Ovary (tissue), 9 donors: ENCODE data around the gene TAF15. TPM values are rescaled to one million over a fixed set of nuclear protein-coding genes. Genes with fewer than 3 reads are reported as not detected.
A peak's percentile ranks its signal among the peaks of the same experiment; 100 is the strongest.

Source experiments
- DNase-seq, 5 donors: peaks; one replicate each; pipeline ENCODE4 v3.0.0-alpha.2; 2019 to 2020
- H3K27ac ChIP-seq, 2 donors: fragments of 200-600 bp; one replicate each; pipeline versions ENCODE4 v1.5.1 to v1.8.0; 2019 to 2022
- H3K27me3 ChIP-seq: fragments of 200-600 bp; one replicate; pipeline ENCODE4 v1.8.0; 2022
- H3K36me3 ChIP-seq: fragments of 200-600 bp; sonication (generic); one replicate; pipeline ENCODE4 v1.5.1; 2019
- H3K4me1 ChIP-seq: one replicate; pipeline ENCODE4 v1.8.1; 2013; ENCODE audit warnings: mild to moderate bottlenecking, moderate library complexity; ENCODE audit not compliant: insufficient read depth
- H3K4me3 ChIP-seq: fragments of 200-600 bp; sonication (generic); one replicate; pipeline ENCODE4 v1.5.1; 2017
- H3K9me3 ChIP-seq, 2 donors: fragments of 200-600 bp in 1 of 2; sonication (generic) in 1 of 2; one replicate each; pipeline versions ENCODE4 v1.5.1 to v1.8.1; 2013 to 2019; ENCODE audit warnings: mild to moderate bottlenecking in 1 of 2, moderate library complexity in 1 of 2
- CTCF ChIP-seq, 3 donors: fragments of 450-650 bp in 2 of 3; fragments of 200-600 bp in 1 of 3; IDR thresholded peaks; one replicate each; pipeline versions ENCODE4 v1.5.1 to v1.8.0; 2016 to 2022; ENCODE audit warnings: antibody characterized with exemption in 3 of 3, mild to moderate bottlenecking in 1 of 3
- EP300 ChIP-seq: sonication (generic); formaldehyde crosslinking; IDR thresholded peaks from one replicate; pipeline ENCODE4 v1.6.1; 2017; ENCODE audit warnings: antibody characterized with exemption
- POLR2A ChIP-seq: fragments of 450-650 bp; IDR thresholded peaks from one replicate; pipeline ENCODE4 v1.6.1; 2017; ENCODE audit warnings: antibody characterized with exemption, mild to moderate bottlenecking, moderate library complexity
- WGBS, 3 donors: extraction: QIAGEN DNeasy Blood & Tissue Kit in 1 of 3; methylation state at CpG; one replicate each; pipeline versions ENCODE4 v1.1.5 to v1.1.7; 2013 to 2017; 5-methylcytosine and 5-hydroxymethylcytosine counted together
- intact Hi-C, 4 donors: fragments of 100-400 bp; cut with DNase I; formaldehyde crosslinking; loops; one replicate each; pipeline versions ENCODE4 v1.11.0 to v1.15.1; 2022 to 2023
- polyA plus RNA-seq, 2 donors: library from polyadenylated mRNA; stranded (reverse); fragments of 200-250 nt in 1 of 2; fragments of 350-450 nt in 1 of 2; fragmentation: Illumina TruSeq in 1 of 2; extraction: RNeasy Lipid Tissue Mini Kit (QIAGEN cat#74804) in 1 of 2; gene quantifications; one replicate each; pipeline ENCODE4 v1.2.3, GENCODE V29; 2013 to 2014
- total RNA-seq, 7 donors: library from RNA; depleted of rRNA in 2 of 7; stranded (reverse); fragments of >200 nt in 2 of 7; fragmentation: NEBNext Ultra II Directional in 3 of 7; extraction: Animal tissue kit (Norgen Biotek cat#: 25700) in 3 of 7; gene quantifications; one replicate each; pipeline versions ENCODE4 v1.1.0 to v1.2.4, GENCODE V29; 2016 to 2023
- donor health status: DM: no; HTN: no; CAD: no; lungs with moderate emphysema.
- donor health status: DM: no; HTN: no; CAD: no.
- donor health status: Bipolar disorder and iron deficiency.
- donor health status: DM: yes; HTN: yes; CAD: no.
- donor health status: DM: no; HTN: no; CAD: no.
- donor health status: DM: yes; HTN: yes; CAD: no.

TAF15 gene
- total and polyA plus RNA-seq, 9 donors: 30.2 to 223 (median 126) TPM

GRCh38 chr17:35790841-35791240, 18.4 kb upstream of the TAF15 start:
- Histone ChIP-seq H3K4me3 (no peak overlapping the region), H3K4me1 (peaks cover 5% of the 10 kb centered on the region), H3K27ac (no peak overlapping the region), H3K9me3 (peaks cover 0 to 6% of the 10 kb centered on the region in 2 donors), H3K27me3 (no peaks in the 10 kb centered on the region), H3K36me3 (no peaks in the 10 kb centered on the region)
- DNase-seq: no peak
- 92 to 96% (median 93%) methylated on average over 3 of the region's 3 CpGs for WGBS, 3 donors
- TF ChIP-seq CTCF (IDR thresholded peaks at IDR 0.05): no peak
- TF ChIP-seq EP300: no peak
- intact Hi-C loops: no loop called here

- peaks cover 0 to 6% of the 10 kb centered on the region in 2 donors for H3K9me3 ChIP-seq
- no peak for DNase-seq
- H3K27ac ChIP-seq: no peak overlapping the region
- no peak overlapping the region for H3K4me3 ChIP-seq
- peaks cover 5% of the 10 kb centered on the region for H3K4me1 ChIP-seq
- no peaks in the 10 kb centered on the region for H3K27me3 ChIP-seq
- intact Hi-C loops: no loop called here
- WGBS, 3 donors: 45 to 51% (median 47%) methylated on average over 9 of the region's 9 CpGs
- TF ChIP-seq CTCF (IDR thresholded peaks at IDR 0.05) (no peak), EP300 (no peak), POLR2A (no peak)
- no peaks in the 10 kb centered on the region for H3K36me3 ChIP-seq
These were observed 17.5 kb upstream of the TAF15 start for GRCh38 chr17:35791681-35792350.

- no peak for DNase-seq
- TF ChIP-seq EP300 (no peak), CTCF (IDR thresholded peaks at IDR 0.05) (no peak), POLR2A (no peak)
- intact Hi-C loops: no loop called here
- no peak overlapping the region for H3K4me3 ChIP-seq
- peaks cover 0 to 6% of the 10 kb centered on the region in 2 donors for H3K9me3 ChIP-seq
- H3K27ac ChIP-seq: no peak overlapping the region
- no peaks in the 10 kb centered on the region for H3K36me3 ChIP-seq
- peaks cover 5% of the 10 kb centered on the region for H3K4me1 ChIP-seq
- no peaks in the 10 kb centered on the region for H3K27me3 ChIP-seq
- WGBS, 3 donors: 65 to 69% (median 68%) methylated on average over 3 of the region's 3 CpGs
These were observed 16.0 kb upstream of the TAF15 start for GRCh38 chr17:35793257-35793656.

- H3K4me1 ChIP-seq: peaks cover 5% of the 10 kb centered on the region
- H3K27ac ChIP-seq: no peak within 1 kb of the TSS
- TF ChIP-seq CTCF (IDR thresholded peaks at IDR 0.05) (no peak), POLR2A (no peak), EP300 (no peak)
- peak within 1 kb of the TSS; percentile 58 for H3K4me3 ChIP-seq
- no peaks in the 10 kb centered on the region for H3K27me3 ChIP-seq
- WGBS, 3 donors: 1% methylated on average over 59 to 89 of the region's 89 CpGs
- intact Hi-C loops: no loop called here
- H3K36me3 ChIP-seq: no peaks in the 10 kb centered on the region
- peaks cover 0 to 6% of the 10 kb centered on the region in 2 donors for H3K9me3 ChIP-seq
- no peak for DNase-seq
These were observed 14.0 kb upstream of the TAF15 start, which contains the start of gene MMP28 for GRCh38 chr17:35795007-35795870. TSS of gene MMP28 (minus strand) at chr17:35795641. CDS start at chr17:35795377, 264 bp downstream.
